ENCODE measurements around the gene CST5.
"Not testable (repeated sequence)": the region's sequence is repeated elsewhere in the genome, so short reads cannot be mapped to it uniquely, and the experiment has no call there.

CST5 gene

DNA sequence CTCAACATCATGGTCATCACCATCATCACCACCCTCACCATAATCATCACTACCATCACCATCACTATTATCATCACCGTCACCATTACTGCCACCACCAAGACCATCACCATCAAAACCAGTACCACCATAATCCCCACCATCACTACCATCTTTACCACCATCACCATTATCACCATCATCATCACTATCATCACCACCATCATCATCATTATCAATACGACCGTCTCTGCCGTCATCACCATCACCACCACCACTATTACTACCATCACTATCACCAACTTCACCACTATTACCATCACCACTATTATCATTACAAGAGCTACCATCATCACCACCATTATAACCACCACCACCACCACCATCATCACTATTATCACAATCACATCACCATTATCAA, 11.3 kb upstream of the CST5 start:
- DNase-seq (ENCODE audit: low spot score), result not testable (repeated sequence)
- peak; percentile 99 for FAIRE-seq

DNA sequence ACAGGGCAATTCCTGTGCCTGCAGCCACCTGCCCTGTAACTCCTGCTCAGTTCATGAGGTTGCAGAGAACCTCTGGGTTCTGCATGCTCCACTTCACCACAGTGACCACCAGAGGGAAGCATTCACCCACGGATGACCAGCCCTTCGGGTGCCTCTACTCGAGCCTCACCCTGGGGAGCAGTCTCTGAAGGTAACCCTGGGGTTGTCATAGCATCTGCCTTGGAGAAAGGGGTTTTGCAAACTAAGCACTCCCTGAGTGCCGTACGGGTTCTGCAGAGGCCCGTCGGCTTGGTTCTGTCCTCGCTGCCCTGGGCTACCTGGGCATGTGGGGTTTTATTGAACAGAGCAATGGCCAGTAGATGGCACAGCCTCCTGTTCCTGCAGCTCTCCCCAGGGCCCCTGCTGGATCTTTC, 10.2 kb upstream of the CST5 start:
- DNase-seq (ENCODE audit: low spot score) (peak; percentile 57), FAIRE-seq (no peak)

DNA sequence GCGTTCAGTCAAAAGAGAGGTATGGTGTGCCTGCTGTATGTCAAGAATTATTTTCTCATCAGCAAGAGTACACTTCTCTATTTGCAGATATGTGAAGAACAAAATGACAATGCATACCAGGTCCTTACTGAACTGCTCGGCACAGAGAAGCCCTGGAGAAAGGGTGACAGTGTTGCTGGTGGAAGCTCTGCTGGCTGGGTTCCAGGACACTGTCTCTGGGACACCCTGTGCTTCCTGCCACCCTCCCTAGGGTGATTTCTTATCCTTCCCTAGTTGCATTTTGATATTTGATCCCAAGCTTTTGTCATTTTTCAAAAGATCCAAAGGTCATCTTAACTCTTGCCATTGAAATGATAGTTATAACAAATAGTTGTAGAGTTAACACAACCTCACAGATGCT, 8.3 kb upstream of the CST5 start:
- DNase-seq (ENCODE audit: low spot score), result no peak
- FAIRE-seq, result no peak

DNA sequence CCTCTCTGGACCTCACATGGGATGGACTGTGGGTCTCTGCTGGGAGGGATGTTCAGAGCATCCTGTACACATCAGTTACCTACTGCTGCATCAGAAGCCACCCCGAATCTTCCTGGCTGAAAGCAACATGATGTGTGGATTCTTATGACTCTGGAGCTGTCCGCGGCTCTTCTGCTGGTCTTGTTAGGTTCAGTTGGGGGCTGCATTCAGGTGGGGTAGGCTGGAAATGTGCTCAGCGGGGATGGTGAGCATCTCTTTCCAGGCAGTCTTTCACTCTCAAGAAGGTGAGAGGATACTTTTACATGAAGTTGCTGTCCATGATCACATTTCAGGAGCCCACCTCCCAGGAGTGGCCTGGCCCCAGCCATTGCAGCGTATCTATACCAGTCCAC, 5.2 kb upstream of the CST5 start:
- no peak for FAIRE-seq

DNA sequence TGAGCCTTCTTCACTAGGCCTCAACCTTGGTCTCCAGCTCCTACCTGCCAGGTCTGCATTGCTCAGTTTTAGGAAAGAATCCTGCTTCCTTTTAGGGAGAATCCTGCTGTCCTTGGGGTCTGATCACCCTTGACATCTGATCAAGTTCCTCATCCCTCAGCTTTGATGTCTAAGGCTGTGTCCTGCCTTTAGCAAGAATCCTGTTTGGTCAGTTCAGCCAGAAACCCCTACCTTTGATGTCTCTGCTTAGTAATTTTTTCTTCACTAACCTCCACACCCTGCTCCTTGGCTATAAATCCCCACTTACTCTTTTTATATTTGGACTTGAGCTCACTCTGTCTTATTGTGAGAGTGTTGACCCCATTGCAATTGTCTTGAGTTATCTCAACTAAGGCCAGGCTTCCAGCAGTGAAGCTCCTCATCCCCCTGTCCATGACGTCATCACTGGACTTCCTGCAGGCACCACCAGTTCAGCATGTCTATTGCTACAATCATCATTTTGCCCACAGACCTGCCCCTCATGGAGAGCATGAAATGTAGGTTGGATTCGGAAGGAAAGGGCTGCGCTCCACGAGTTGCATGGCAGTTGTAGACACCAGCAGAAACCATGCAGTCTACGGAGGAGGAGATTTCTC, 4.7 kb upstream of the CST5 start:
- FAIRE-seq, result no peak
- no peak for DNase-seq (ENCODE audit: low spot score)

More for the DNA sequence above, 5.2 kb upstream of the CST5 start:
- DNase-seq (ENCODE audit: low spot score), result no peak

DNA sequence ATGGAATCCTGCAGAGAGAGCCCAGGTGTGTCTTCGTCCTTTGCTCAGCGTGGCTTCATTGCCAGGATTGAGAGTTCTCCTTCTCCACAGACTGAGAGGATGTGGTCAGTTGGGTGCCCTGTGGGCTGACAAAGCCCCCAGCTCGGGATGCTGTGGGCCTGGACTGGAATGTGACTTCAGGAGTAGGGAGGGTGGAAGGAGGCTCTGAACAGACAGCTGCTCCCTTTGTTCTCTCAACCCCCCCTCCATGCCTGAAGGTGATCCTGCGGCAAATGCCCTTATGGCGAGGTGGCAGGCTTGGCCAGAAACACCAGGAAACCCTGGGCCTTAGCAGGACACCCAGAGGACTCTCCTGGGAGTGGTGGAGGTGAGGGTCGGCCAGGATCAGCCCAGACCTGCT, 1.8 kb upstream of the CST5 start:
- FAIRE-seq (no peak), DNase-seq (ENCODE audit: low spot score) (peak; percentile 59)

DNA sequence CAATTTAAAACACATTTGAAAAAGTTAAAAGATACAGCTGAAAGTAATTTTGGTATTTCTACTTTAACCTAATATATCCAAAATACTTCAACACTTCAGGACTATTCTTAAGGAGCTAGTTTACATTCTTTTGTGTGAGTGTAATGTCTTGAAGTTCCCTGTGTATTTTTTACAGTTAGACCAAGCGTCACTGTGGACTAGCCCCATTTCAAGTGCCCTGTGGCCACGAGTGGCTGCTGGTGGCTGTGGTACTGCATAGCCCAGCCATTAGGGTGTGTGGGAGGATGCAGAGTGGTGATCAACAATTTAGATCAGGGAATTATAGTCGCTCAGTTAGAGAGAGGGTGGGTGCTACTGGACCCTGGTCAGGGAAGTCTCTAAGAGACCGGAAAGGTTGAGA, 869 bp upstream of the CST5 start:
- FAIRE-seq (no peak), DNase-seq (ENCODE audit: low spot score) (no peak)

DNA sequence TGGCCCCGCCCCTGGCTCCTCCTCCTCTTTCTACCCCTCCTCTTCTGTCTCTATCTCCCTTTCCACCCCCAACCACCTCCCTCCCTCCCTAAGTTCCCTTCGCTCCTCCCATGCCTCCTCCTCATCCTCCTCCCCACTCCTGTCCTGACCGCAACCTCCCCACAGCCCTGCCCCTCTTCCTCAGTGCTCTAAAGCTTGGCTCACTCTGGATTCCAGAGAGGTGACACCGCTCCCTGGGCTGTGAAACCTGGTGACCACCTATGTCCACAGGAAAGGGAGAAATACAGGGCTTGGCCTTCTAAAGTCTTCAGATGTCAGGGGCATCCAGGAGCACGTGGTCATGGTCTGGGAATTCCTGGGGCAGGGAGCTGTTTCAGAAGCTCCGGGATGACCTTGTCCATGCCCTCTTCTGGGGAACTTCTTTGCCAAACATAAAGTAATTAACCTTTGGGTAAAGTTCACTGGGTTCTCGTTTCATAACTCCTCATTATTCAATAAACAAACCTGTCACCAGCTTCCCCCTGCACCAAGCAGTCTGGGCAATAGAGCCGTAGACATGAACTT, 345 bp upstream of the CST5 start:
- peak; percentile 86 for DNase-seq (ENCODE audit: low spot score)
- FAIRE-seq, result peak; percentile 80

DNA sequence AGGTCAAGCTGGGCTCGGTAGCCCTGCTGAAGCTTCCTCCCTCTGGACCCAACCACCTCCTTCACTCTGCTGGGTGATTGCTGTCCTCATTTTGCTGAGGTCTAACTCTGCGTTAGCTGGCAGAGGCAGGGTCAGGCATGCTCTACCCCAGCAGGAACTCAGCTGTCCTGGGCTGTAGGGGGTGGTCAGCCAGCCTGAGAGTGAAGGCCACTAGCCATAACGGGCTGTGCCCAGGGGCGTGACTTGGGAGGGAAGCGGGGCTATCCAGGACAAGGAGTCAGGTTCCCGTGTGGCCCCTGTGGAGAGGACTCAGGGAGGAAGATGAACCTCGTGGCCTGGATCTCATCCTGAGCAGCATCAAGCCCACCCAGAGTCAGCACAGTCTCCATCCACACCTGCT, 761 bp downstream of the CST5 start:
- DNase-seq (ENCODE audit: low spot score) (no peak), FAIRE-seq (no peak)

DNA sequence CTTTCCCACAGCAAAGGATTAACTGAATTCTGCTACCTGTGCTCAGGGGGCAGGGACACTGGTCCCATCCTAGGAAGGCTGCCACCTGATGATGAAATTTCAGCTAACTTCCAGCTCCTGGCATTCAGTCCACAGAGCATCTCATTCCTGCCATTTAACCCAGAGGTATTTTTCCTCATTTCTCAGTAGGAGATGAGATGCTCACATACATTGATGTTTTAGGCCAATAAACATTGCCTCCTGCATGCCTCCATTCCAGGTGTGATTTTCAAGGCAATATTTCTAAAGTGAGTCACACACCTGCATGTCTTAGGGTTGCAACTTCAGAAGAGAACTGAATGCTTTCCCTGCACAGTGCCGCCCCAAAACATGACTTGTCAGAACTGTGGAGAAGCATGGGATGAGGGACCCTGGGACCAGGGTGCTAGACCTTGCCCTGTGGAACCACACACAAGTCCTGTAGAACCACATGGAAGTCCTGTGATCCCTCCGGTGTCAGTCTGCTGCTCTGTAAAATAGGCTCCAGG, 1.5 kb downstream of the CST5 start:
- DNase-seq (ENCODE audit: low spot score), result not testable (repeated sequence)
- FAIRE-seq, result peak; percentile 91

DNA sequence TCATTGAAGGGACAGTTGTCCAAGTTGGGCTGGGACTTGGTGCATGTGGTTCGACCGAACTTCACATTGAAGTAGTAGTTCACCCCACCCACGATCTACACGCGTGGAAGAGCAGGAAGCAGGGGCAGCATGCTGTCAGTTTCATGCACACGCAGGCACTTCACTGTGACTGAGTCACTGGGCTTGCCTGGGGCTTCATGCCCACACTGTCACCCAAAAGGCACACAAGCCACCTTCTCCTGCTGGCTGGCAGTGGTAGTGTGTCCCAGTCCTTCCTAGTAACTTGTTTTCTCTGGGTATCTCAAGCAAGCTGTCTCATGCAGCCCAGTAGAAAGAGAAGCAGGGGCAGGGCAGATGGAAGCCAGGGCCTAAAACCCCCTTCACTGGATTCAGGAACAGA, 2.0 kb downstream of the CST5 start:
- FAIRE-seq (no peak), DNase-seq (ENCODE audit: low spot score) (no peak)

DNA sequence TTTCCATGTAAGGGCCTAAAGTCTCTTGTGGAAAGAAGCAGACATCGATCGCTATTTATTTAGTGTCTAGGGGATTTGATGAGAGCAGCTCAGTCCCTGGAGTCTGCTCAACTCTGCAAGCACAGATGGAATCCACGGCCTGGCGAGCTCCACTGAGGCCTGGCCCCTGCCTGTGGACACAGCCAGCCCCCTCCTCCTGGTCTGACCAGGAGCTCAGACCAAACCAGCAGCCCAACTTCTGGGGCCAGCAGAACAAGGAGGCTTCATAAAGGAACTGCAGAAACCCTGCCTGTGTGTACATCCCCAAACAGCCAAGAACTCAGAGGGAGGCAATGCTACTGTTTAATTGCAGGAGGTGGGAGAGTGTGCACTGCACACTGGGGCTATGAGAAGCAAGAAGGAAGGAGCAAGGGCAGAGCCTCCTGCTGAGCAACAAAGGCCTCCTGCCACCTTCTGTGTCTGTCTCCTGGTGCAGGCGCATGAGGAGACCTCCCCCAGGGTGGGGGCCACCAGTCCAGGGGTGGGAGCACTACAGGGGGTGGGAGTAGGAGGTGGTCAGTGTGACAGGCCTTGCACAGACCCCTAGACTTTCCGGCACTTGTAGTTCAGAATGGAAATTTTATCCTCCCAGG, 3.8 kb downstream of the CST5 start:
- DNase-seq (ENCODE audit: low spot score), result no peak
- no peak for FAIRE-seq

DNA sequence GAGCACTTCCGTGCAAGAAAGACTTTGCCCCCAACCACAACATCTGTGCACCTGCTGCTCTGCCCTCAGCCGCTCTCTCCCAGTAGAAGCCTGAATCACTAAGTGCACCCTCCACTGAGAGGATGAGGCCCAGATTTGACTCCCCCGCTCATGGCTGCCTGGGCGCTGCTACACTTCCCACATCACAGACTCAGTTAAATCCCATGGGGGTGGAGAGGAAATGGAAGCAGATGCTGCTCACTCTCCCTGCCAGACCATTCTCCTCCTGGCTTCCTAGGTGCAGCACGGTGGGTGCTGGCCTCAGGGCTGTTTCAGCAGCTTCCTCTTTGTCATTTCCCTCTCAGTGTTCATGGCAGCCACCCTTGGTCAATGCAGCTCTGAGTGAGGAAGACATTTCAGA, 4.8 kb downstream of the CST5 start:
- DNase-seq (ENCODE audit: low spot score) (peak; percentile 20), FAIRE-seq (no peak)

DNA sequence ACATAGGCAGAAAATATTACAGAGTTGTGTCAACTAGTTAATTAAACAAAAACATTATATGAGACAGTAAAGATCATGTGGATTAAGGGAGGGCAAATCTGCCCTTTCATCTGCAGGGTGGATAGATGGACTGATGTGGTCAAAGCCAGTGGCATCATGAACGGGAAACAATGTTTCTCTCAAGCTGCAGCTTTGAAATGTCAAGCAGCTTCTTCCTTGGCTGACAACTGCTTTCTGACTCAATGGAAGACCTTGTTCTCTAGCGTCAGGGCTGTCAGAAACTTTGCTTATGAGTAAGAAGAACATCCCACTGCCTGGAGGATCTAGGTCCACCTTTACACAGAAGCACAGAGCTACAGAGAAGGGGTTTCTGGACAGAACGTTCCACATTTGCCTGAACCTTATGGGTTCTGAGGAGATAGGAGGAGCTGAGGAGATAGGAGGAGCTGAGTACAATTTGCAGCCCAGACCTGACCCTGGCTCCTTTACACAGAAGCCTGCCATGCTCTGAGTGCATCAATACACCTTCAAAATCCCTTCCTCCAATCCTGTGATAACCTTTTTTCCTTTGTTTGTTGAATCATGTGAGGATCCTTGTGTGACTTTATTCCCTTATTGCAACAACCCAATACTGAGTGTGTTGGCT, 6.1 kb downstream of the CST5 start:
- FAIRE-seq (no peak), DNase-seq (ENCODE audit: low spot score) (no peak)

DNA sequence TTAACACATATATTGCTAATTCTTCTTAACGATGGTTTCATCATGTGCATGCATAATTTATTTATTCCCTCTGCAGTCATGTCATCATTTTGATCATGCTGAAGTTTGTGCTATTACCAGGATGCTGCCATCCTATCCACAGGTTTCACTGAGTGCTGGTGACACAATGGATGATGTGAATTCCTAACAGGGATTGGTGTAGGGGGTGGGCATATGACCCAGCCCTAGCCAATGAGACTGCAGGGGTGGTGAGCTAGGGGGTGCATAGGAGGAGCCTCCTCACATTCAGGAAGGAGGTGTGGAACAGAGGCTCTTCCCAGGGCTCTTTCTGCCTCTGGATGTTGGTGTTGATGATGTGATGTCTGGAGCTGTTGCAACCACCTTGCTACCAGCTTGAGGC, 7.5 kb downstream of the CST5 start:
- no peak for DNase-seq (ENCODE audit: low spot score)
- no peak for FAIRE-seq

DNA sequence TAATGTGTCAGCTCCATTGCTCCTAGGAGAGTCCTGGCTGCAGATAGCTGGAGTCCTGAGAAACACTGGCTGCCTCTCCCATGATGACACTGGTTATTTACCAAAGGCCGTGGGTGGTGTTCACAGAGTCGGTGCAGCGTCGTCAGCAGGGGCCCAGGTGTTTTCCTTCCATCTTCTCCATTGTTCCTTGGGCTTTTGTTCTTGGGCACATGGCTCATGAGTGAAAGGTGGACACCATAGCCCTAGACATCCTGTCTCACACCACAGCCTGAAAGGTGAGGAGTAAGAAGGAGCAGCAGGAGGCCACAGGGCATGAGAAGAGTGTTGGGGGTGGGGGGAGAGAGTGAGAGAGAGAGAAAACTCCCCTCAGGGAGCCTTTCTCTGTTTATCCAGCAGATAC, 9.1 kb downstream of the CST5 start:
- FAIRE-seq (no peak), DNase-seq (ENCODE audit: low spot score) (no peak)

DNA sequence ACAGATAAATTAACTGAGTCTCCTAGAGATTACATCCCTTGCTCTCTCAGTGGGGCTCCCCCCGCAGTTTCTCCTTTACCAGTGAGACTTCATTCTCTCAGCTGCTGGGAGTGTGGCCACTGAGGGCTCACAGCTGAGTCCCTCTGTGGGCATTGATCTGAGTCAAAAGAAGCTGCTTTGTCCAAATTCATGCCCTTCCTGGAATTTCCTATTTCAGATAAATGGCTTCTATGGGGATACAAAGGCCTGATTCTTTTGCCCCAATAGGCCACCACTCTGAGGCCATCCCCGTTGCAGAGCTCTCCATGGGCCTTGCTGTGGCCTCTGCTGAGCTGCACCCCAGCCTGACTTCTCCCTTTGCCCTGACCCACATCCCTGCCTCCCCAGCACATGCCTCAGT, 10.0 kb downstream of the CST5 start:
- FAIRE-seq, result no peak

DNA sequence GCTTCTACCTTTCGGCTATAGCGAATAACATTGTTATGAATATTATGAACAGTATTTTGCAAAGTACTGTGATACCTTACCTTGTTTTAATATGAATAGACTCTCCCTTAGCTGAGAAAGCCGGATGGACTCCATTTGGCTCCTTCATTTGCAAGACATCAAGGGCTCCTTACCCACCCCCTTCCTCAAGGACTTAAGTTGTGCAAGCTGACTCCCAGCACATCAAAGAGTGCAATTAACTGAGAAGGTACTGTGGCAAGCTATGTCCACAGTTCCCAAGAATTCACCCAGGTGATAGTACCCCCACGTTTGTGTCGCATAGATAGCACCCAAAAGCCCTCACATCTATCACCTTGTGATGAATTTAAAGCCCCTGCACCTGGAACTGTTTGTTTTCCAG, 11.2 kb downstream of the CST5 start:
- DNase-seq (ENCODE audit: low spot score) (no peak), FAIRE-seq (no peak)

More for the DNA sequence above, 10.0 kb downstream of the CST5 start:
- no peak for DNase-seq (ENCODE audit: low spot score)

DNA sequence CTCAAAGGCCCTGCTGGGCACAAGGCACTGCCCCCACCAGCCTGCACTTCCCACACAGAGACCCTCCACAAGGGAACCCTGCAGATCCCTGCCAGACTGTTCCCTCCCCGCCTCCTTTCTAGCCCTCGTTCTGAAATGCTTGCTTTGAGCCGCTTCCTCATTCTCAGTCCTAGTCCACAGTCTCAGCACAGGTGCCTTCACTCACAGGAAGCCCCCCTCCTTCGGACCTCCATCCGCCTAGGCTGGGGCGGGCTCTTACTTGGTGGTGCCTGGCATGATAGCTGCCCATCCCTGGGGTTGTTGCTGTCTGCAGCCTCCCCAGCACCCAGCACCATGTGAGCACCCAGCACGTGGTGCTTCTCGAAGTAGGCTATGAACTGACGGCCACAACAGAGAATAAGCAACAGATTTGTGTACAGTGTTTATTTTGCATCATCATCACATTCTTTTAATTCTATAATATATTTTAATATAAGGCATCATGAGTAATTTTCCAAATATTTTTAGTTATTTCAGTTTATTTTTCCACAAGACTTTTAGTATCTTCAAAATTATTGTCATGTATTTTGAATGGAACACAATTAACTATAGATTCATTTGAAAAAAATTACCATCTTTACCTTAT, 12.3 kb downstream of the CST5 start:
- DNase-seq (ENCODE audit: low spot score) (no peak), FAIRE-seq (no peak)

DNA sequence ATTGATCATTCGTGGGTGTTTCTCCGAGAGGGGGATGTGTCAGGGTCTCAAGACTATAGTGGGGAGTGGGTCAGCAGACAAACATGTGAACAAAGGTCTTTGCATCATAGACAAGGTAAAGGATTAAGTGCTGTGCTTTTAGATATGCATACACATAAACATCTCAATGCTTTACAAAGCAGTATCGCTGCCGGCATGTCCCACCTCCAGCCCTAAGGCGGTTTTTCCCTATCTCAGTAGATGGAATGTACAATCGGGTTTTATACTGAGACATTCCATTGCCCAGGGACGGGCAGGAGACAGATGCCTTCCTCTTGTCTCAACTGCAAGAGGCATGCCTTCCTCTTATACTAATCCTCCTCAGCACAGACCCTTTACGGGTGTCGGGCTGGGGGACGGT, 18.8 kb downstream of the CST5 start:
- not testable (repeated sequence) for FAIRE-seq; DNase-seq (ENCODE audit: low spot score)

DNA sequence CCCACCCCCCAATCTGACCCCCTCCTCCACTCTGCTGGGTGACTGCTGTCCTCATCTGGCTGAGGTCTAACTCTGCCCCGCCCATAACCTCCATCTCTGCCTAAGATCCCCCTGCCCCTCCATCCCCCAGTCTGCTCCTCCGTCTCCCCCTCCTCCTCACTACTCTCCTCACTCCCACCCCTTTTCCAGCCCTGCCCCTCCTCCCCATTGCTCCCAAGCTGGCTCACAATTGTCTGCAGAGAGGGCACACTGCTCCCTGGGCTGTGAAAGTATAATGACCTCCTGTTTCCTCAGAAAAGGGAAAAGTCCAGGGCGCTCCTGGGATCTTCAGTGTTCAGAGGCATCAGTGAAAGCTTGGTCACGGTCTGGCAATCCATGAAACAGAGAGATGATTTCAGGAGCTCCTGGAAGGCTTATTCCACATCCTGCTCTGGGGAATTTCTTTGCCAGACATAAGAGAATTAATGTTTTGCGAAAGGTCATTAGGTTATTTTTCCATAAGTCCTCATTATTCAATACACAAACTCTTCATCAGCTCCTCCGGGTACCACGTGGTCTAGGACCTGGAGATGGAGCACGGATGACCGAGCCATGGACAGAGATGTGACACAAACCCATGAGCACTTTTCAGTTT, 21.5 kb downstream of the CST5 start:
- DNase-seq (ENCODE audit: low spot score) (no peak), FAIRE-seq (no peak)
